Activated CD4-positive, alpha-beta T cell treated with anti-CD3 and anti-CD28 coated beads, Interleukin-2, amount 50 U/mL, for 24 hours (primary cell): Measurements from ENCODE around the gene OPA1.

Experiments used
- DNase-seq, 2 donors: peaks; one replicate each; pipeline ENCODE4 v3.0.0-alpha.2; 2020; ENCODE audit warnings: low read depth in 1 of 2, low spot score in 1 of 2

The OPA1 gene, protein sequence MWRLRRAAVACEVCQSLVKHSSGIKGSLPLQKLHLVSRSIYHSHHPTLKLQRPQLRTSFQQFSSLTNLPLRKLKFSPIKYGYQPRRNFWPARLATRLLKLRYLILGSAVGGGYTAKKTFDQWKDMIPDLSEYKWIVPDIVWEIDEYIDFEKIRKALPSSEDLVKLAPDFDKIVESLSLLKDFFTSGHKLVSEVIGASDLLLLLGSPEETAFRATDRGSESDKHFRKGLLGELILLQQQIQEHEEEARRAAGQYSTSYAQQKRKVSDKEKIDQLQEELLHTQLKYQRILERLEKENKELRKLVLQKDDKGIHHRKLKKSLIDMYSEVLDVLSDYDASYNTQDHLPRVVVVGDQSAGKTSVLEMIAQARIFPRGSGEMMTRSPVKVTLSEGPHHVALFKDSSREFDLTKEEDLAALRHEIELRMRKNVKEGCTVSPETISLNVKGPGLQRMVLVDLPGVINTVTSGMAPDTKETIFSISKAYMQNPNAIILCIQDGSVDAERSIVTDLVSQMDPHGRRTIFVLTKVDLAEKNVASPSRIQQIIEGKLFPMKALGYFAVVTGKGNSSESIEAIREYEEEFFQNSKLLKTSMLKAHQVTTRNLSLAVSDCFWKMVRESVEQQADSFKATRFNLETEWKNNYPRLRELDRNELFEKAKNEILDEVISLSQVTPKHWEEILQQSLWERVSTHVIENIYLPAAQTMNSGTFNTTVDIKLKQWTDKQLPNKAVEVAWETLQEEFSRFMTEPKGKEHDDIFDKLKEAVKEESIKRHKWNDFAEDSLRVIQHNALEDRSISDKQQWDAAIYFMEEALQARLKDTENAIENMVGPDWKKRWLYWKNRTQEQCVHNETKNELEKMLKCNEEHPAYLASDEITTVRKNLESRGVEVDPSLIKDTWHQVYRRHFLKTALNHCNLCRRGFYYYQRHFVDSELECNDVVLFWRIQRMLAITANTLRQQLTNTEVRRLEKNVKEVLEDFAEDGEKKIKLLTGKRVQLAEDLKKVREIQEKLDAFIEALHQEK

GRCh38 chr3:193592841-193593667, at the start of gene OPA1:
TSS of gene OPA1 (plus strand) at chr3:193593208. CDS start at chr3:193593378, 170 bp downstream.
- DNase-seq = peak; percentile 78 to 93

GRCh38 chr3:193544289-193544688, 48.7 kb upstream of the OPA1 start:
- DNase-seq = no peak

GRCh38 chr3:193545304-193545703, 47.7 kb upstream of the OPA1 start:
- DNase-seq = no peak

- no peak for DNase-seq
Observed at GRCh38 chr3:193546129-193546528, 46.9 kb upstream of the OPA1 start.

DNA sequence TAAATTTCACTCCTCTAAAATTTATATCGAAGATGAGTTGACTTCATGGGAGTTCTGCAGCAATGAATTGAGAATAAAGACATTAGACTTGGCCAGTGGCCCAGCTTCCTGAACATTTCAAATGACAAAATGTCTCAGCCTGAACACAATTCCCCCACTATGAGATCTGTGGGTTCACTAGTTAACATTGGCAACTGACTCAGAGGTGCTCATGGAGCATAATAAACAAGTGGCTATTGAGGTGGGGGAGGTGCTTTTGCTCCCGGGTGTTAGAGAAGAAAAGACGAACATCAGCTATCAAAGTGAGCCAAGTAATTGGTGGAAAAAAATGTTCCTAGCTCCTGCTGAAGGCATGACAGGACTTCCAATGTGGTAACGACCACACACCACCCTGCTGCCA, 44.6 kb upstream of the OPA1 start:
- no peak for DNase-seq

GRCh38 chr3:193552923-193553322, 40.1 kb upstream of the OPA1 start:
- DNase-seq = no peak

GRCh38 chr3:193553586-193553985, 39.4 kb upstream of the OPA1 start:
- no peak for DNase-seq

DNA sequence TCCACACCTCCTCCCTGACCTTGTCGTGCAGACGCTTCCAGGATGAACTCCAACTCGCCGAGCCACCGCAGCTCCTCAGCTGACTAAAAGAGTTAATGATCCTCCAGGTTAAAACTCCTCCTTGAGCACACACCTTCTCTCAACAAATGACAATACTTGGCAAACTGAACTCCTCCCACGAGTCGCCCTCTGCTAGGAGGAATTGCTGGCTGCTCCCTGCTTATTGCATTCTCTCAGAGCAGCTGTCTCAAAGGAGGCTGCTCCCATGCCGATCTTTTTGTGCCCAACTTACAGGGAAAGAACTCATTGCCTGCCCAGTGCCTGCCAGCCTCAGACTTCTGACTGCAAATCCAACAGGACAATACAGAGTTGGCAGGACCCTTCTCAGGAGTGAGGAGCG, 38.2 kb upstream of the OPA1 start, which contains the start of gene ATP13A4:
TSS of gene ATP13A4 (minus strand) at position 85 of the 400 bp plus-strand sequence. CDS start 96 bp downstream, outside the sequence.
- no peak for DNase-seq

- no peak for DNase-seq
Observed at GRCh38 chr3:193556841-193557240, 36.2 kb upstream of the OPA1 start.

DNA sequence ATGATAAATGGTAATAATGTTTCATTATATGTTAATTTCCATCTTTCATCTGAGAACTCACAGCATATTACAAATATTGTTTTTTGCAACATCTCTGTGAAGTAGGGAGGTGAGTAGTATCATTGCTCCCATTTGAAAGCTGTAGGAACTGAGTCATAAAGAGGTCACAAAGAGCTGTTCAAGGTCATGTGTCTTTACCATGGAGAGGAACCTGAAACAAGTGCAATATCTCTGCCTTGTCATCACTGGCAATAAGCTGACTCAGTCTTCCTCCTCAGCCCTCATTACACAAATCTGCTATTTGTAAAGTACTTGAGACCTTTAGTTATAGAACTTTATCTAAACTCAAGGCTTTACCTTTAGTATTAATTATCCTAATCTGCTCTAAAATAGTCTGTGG, 33.9 kb upstream of the OPA1 start:
- DNase-seq = no peak

GRCh38 chr3:193560091-193560490, 32.9 kb upstream of the OPA1 start:
- no peak for DNase-seq

DNA sequence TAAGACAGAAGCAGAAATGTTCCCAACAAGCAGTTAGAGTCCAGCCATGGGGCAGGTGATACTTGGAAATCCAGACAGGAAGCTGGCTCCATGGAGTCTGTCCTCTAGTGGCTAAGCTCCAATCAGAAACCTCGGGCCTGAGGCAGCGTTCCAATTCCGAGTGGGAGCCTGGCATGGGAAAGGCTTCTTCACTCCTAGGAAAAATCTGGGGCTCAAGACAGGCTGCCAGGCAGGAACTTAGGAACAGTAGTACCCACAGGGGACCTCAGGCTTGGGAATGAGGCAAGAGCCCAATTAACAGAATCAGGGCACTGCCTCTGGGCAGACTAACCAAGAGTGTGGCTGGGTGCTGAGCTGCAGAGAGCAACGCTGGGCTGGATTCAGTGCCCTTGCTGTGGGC, 32.1 kb upstream of the OPA1 start:
- no peak for DNase-seq

DNA sequence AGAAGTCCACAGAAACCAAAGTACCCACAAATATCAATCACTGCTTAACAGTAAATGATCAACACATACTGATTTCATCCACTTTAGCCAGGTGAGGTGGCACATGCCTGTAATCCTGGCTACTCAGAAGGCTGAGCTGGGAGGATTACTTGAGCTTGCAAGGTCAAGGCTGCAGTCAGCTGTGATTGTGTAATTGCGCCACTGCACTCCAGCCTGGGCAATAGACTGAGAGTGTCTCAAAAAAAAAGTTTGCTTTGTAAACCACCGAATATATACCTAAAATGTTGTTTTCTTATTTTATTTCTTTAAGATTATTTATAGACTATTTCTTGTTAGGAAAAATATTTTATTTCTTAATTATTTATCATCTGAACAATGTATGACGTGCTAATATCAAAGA, 29.6 kb upstream of the OPA1 start:
- no peak for DNase-seq

- DNase-seq = no peak
Observed at GRCh38 chr3:193564012-193564411, 29.0 kb upstream of the OPA1 start.

GRCh38 chr3:193569119-193569518, 23.9 kb upstream of the OPA1 start:
- DNase-seq = no peak

DNA sequence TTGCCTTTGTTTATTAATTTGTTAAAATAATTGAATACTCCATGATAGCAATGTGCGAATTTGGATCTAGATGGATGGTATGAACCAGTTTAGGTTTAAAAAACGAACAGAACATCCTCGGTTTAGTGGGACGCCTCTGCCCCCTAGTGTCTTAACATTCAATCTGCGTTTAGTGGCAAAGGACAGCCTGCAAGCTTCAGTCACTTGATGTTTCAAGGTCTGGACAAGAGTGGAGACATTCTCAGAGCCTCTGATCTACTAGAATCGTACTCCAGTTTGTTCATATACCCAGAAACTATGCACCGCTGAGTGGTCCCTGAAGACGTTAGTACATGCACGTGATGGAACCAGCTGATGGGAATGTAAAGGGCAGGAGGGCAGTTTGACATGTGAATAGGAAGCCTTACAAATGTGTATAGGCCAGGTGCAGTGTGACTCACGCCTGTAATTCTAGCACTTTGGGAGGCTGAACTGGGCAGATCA, 20.5 kb upstream of the OPA1 start:
- peak; percentile 5 to 26 for DNase-seq

GRCh38 chr3:193573403-193574191, 19.4 kb upstream of the OPA1 start:
- DNase-seq = no peak

- no peak for DNase-seq
Observed at GRCh38 chr3:193574488-193575070, 18.4 kb upstream of the OPA1 start.

DNA sequence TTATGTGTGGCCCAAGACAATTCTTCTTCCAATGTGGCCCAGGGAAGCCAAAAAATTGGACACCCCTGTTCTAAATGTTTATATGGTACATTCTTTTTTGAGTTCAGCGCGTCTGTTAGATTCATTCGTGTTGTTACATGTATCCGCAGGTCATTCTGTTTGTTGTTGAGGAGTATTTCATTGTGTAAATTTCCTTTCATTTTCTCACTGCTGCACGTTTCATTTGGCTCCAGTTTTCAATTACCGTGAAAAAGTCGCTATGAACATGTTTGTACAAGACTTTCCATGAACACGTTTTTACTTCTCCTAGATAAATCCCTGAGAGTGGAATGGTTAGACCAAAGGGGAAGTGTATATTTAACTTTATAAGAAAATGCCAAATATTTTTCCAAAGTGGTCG, 7.5 kb upstream of the OPA1 start:
- no peak for DNase-seq

DNA sequence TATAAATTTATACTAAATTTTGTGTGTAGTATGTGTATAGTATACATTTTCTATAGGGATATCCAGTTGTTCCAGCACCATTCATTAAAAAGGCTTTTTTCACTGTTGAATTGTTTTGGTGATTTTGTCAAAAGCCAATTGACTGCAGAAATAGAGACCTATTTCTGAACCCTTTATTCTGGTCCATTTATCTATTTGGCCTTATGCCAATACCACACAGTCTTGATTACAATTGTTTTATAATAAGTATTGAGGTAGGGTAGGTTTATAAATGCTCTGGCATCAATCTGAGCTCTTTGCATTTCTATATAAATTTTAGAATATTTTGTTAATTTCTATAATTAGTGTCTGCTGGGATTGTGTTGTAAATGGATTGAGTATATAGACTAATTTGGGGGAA, 6.5 kb upstream of the OPA1 start:
- no peak for DNase-seq
